ENCODE data around the gene PLXNA1.

The PLXNA1 gene

DNA sequence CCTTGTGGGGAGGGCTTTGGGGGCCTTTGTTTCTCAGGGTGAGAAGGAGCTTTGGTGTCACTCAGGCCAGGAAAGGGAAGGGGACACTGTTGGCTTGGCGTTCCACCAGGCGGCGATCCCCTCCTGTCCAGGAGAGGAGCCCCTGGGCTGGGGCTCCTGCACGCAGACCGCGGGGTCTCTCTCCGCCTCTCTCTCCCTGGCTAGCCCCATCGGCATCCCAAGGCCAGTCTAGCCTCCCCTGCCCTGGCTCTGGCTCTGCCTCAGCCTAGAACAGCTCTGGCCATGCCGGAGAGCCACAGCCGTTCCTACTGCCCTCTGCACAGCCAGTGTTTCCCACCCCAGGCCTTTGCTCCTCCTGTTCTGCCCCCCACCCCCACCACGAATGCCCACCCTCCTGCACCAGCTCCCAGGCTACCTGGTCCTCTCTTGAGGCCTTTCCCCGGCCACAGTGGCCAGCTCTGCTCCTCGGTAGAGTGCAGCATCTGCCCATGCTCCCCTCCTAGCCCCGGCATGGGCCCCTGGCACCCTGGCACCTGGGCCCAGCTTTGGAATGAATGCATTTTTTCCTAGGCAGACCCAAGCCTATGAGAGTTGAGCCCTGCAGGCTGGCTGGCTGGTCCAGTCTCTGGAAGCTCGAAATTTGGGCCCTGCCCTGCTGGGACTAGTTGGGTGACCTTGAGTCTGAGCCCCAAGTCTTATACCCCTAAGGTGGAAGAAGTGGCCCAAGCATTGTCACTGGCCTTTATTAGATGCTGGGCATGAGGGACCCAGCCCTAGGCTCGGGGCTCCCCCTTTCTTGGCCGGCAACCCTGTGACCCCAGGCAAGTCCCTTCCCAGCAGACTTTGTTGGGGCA, 2.4 kb downstream of the PLXNA1 start:
- DNase-seq, result no peak
- Mint-ChIP-seq H3K4me1 (ENCODE audit: low read depth) (peaks cover 14% of the 10 kb centered on the region), H3K27ac (no peak overlapping the region), H3K27me3 (peaks cover under 1% of the 10 kb centered on the region), H3K4me3 (no peak overlapping the region), H3K9me3 (no peaks in the 10 kb centered on the region), H3K36me3 (ENCODE audit: low read depth) (peaks cover 13% of the 10 kb centered on the region)

DNA sequence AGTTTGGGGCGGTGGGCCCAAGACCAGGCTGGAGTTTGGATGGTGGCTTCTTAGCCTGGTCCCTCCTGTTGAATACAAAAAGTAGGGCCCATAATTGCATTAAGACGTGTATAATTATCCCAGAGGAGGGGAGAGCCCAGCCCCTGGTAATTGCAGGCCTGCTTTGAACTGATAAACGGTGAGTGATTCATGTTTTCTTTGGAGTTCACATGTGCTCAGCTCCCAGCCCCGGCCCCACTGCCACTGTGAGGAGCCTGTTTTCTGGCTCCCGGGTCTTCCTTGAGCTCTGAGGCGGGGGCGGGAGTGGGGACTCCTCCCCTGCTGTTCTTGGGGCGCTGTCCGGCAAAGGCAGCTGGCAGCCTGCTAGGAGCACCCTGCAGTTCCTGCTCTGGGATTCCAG, 3.1 kb downstream of the PLXNA1 start:
- Mint-ChIP-seq H3K4me1 (ENCODE audit: low read depth) (peaks cover 14% of the 10 kb centered on the region), H3K9me3 (no peaks in the 10 kb centered on the region), H3K4me3 (no peak overlapping the region), H3K27me3 (no peaks in the 10 kb centered on the region), H3K27ac (no peak overlapping the region), H3K36me3 (ENCODE audit: low read depth) (peaks cover 18% of the 10 kb centered on the region)
- DNase-seq, result no peak

DNA sequence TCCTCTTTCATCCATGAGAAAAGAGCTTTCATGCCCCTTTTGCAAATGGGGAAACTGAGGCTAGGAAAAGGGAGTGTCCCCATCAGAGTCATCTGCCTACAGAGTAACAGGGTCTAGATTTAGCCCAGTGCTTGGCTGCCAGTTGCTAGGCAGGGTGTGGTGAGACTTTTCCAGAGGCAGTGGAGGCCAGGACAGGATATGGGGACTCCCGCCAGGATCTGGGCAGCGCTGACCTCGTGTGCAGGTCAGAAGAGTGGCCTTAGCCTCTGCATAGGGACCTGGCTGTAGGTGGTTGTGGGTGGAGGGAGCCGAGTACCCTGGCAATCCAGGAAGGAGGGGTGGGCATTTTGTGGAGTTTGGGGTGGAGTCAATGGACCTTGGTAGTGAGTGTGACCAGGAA, 4.2 kb downstream of the PLXNA1 start:
- Mint-ChIP-seq H3K27me3 (no peaks in the 10 kb centered on the region), H3K4me3 (no peak overlapping the region), H3K4me1 (ENCODE audit: low read depth) (peaks cover 5% of the 10 kb centered on the region), H3K27ac (peak overlapping the region; percentile 22), H3K9me3 (no peaks in the 10 kb centered on the region), H3K36me3 (ENCODE audit: low read depth) (peaks cover 22% of the 10 kb centered on the region)
- no peak for DNase-seq

DNA sequence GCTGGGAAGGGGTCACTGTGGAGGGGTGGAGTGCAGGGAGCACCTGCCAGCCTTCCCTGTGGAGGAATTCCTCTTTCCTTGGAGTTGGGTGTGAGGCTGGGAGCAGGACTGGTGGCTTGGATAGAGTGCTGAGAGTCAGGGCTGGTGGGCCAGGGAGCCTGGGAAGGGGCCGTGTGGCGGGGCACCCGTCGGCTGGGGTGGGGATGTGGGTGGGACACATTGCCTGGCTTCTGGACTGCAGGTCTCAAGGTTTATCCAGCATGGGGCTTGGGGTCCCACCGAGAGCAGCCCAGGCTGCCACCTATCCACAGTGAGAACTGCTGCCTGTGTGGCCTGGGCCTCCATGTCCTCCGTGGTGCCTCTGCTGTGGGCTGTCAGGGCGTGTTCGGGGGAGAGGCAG, 4.7 kb downstream of the PLXNA1 start:
- peaks cover 22% of the 10 kb centered on the region for H3K36me3 Mint-ChIP-seq (ENCODE audit: low read depth)
- DNase-seq, result no peak
- H3K27ac Mint-ChIP-seq, result peak overlapping the region; percentile 22
- peaks cover 2% of the 10 kb centered on the region for H3K4me1 Mint-ChIP-seq (ENCODE audit: low read depth)
- H3K27me3 Mint-ChIP-seq, result no peaks in the 10 kb centered on the region
- H3K9me3 Mint-ChIP-seq, result no peaks in the 10 kb centered on the region
- no peak overlapping the region for H3K4me3 Mint-ChIP-seq

DNA sequence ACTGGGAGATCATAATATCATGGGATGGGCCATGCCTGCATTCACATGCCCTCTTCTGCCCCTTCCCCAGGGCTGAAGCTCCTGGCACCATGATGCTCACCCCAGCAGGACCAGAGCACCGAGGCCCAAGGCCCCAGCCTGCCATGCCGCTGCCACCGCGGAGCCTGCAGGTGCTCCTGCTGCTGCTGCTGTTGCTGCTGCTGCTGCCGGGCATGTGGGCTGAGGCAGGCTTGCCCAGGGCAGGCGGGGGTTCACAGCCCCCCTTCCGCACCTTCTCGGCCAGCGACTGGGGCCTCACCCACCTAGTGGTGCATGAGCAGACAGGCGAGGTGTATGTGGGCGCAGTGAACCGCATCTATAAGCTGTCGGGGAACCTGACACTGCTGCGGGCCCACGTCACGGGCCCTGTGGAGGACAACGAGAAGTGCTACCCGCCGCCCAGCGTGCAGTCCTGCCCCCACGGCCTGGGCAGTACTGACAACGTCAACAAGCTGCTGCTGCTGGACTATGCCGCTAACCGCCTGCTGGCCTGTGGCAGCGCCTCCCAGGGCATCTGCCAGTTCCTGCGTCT, 5.6 kb downstream of the PLXNA1 start:
- Mint-ChIP-seq H3K9me3 (no peaks in the 10 kb centered on the region), H3K27me3 (no peaks in the 10 kb centered on the region), H3K4me1 (ENCODE audit: low read depth) (peaks cover 2% of the 10 kb centered on the region), H3K4me3 (no peak overlapping the region), H3K36me3 (ENCODE audit: low read depth) (peaks cover 22% of the 10 kb centered on the region), H3K27ac (no peak overlapping the region)
- no peak for DNase-seq

DNA sequence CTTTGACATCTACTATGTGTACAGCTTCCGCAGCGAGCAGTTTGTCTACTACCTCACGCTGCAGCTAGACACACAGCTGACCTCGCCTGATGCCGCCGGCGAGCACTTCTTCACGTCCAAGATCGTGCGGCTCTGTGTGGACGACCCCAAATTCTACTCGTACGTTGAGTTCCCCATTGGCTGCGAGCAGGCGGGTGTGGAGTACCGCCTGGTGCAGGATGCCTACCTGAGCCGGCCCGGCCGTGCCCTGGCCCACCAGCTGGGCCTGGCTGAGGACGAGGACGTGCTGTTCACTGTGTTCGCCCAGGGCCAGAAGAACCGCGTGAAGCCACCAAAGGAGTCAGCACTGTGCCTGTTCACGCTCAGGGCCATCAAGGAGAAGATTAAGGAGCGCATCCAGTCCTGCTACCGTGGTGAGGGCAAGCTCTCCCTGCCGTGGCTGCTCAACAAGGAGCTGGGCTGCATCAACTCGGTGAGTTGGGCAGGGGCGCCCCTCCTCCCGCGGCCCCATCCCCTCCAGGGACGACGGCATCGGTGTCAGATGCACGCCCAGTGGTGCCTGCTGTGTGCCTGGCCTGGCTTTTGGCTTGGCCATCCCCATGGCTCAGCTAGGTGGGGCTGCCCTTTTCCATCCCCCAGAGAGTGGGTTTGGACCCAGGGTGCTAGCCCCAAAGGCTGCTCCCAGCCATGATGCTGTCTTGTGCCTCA, 6.6 kb downstream of the PLXNA1 start:
- Mint-ChIP-seq H3K9me3 (no peaks in the 10 kb centered on the region), H3K27ac (no peak overlapping the region), H3K36me3 (ENCODE audit: low read depth) (peaks cover 28% of the 10 kb centered on the region), H3K27me3 (no peaks in the 10 kb centered on the region), H3K4me3 (no peak overlapping the region), H3K4me1 (ENCODE audit: low read depth) (no peaks in the 10 kb centered on the region)
- no peak for DNase-seq

DNA sequence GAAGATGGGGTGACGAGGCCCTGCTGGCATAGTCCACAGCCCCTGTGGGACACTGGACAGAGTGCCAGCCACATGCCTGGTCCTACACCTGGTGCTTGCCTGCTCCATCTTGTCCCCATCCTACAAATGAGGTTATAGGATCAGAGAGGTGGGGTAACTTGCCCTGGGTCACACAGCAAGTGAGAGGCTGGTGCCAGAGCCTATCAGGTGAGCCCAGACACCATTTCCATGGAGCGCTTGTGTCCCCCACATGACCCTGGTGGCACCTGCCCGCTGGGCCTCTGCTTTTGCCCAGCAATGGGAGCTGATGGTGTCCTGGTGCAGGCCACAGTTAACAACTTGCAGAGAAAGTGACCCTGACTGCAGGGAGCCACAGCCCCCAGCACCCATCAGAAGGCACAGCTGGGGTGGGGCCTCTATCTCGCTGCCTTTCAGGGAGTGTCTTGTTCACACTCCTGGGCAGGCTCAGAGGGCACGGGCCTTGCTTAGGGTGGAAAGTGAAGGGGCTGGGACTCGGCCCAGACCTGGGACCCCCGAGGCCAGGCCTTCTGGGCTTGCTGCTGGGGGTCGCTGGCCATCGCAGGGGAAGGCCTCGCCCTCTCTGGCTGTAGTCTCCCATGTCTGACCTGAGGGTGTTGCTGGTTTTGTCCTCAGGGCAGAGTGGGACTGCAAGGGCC, 7.2 kb downstream of the PLXNA1 start:
- Mint-ChIP-seq H3K36me3 (ENCODE audit: low read depth) (peaks cover 28% of the 10 kb centered on the region), H3K4me3 (no peak overlapping the region), H3K4me1 (ENCODE audit: low read depth) (no peaks in the 10 kb centered on the region), H3K27ac (no peak overlapping the region), H3K9me3 (no peaks in the 10 kb centered on the region), H3K27me3 (no peaks in the 10 kb centered on the region)
- no peak for DNase-seq

DNA sequence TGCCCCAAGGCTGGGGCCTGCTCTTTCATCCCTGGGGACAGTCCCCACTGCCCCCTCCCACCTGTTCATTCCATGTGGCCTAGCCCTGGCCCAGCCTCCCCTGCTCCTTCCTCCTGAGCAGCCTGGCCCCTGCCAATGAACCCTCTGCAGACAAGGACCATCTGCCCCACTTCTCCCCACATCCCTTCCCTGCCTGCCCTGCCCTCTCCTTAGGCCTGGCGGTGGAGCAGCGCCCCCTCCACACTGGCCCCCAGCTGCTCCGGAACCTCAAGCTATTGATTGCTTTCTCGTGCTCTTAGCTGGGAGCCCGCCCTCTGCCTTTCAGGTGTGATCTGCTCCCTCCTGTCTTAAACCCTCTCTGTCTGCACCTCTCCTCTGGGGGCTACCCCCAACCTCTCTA, 8.0 kb downstream of the PLXNA1 start:
- Mint-ChIP-seq H3K36me3 (ENCODE audit: low read depth) (peaks cover 28% of the 10 kb centered on the region), H3K27ac (no peak overlapping the region), H3K4me3 (no peak overlapping the region), H3K4me1 (ENCODE audit: low read depth) (no peaks in the 10 kb centered on the region), H3K9me3 (no peaks in the 10 kb centered on the region), H3K27me3 (no peaks in the 10 kb centered on the region)
- no peak for DNase-seq

DNA sequence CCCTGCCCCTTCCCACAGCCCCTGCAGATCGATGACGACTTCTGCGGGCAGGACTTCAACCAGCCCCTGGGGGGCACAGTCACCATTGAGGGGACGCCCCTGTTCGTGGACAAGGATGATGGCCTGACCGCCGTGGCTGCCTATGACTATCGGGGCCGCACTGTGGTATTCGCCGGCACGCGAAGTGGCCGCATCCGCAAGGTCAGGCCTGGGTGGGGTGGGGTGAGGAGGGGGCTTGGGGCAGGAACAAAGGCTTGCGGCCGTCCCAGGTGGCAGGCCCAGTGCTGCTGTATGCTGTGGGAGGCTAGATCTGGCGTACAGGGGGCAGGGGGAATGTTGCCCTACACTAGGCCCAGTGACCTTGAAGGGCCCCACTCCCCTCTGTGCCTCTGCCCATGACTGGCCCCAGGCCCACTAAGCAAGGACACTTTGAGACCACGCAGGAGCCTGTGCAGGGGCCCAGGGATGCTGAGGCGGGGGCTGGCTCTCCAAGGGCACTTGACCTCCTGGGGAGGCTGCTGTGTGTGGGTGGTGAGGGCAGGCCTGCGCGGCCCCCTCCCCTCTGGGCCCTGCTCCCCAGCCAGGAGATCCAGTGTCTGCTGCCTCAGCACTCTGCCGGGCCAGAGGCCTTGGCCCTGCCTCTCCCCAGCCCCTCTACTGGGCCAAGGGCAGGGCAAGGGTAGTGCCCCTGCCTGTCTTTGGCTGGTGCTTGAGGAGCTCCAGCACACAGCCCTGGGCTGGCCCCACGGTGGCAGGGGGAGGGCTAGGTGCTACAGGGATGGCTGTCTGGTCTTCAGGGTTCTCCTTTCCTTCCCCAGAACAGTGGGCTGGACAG, 8.7 kb downstream of the PLXNA1 start:
- H3K27ac Mint-ChIP-seq, result no peak overlapping the region
- H3K4me1 Mint-ChIP-seq (ENCODE audit: low read depth), result no peaks in the 10 kb centered on the region
- H3K36me3 Mint-ChIP-seq (ENCODE audit: low read depth), result peaks cover 28% of the 10 kb centered on the region
- H3K4me3 Mint-ChIP-seq, result no peak overlapping the region
- no peaks in the 10 kb centered on the region for H3K9me3 Mint-ChIP-seq
- no peak for DNase-seq
- H3K27me3 Mint-ChIP-seq, result no peaks in the 10 kb centered on the region

DNA sequence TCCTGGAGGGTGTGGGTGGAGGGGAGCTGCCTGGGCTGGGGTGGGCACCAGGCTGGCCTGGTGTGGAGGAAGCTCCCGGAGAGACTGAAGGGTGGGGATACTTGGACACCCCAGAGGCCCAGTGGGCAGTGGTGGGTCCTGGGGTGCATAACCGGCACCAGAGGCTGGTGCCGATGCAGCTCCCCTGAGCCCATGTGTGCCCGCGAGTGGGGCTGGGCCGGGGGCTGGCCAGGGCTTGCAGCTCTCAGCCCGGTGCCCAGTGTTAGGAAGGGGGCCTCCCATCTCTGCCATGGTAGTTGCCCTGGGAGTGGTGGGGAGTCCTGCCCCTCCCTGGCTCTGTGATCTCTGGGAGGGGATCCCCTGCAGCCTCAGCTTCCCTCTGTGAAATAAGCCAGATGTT, 9.3 kb downstream of the PLXNA1 start:
- no peaks in the 10 kb centered on the region for H3K9me3 Mint-ChIP-seq
- no peak overlapping the region for H3K27ac Mint-ChIP-seq
- H3K27me3 Mint-ChIP-seq, result no peaks in the 10 kb centered on the region
- no peaks in the 10 kb centered on the region for H3K4me1 Mint-ChIP-seq (ENCODE audit: low read depth)
- DNase-seq, result no peak
- no peak overlapping the region for H3K4me3 Mint-ChIP-seq
- peaks cover 28% of the 10 kb centered on the region for H3K36me3 Mint-ChIP-seq (ENCODE audit: low read depth)

DNA sequence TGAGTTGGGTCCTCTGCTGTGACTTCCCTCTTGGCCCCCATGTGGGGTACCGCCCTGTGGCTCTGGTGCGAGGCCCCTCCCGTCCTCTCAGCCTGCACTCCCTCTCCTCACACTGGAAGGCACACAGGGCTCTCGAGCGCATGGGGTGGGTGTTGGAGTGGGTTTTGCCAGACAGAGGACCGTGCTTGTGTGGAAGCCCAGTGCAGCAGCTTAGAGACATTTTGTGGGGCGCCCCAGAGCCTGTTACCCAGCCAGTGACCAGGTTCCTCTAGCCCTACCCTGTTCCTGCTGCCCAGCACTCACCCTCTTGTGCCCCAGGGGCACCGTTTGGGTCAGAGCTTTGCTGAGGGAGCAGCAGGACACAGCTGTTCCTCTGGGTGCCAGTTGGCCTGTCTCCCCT, 9.9 kb downstream of the PLXNA1 start:
- no peak for DNase-seq
- H3K9me3 Mint-ChIP-seq, result no peaks in the 10 kb centered on the region
- no peak overlapping the region for H3K27ac Mint-ChIP-seq
- H3K27me3 Mint-ChIP-seq, result no peaks in the 10 kb centered on the region
- no peaks in the 10 kb centered on the region for H3K4me1 Mint-ChIP-seq (ENCODE audit: low read depth)
- H3K36me3 Mint-ChIP-seq (ENCODE audit: low read depth), result peaks cover 28% of the 10 kb centered on the region
- no peak overlapping the region for H3K4me3 Mint-ChIP-seq

DNA sequence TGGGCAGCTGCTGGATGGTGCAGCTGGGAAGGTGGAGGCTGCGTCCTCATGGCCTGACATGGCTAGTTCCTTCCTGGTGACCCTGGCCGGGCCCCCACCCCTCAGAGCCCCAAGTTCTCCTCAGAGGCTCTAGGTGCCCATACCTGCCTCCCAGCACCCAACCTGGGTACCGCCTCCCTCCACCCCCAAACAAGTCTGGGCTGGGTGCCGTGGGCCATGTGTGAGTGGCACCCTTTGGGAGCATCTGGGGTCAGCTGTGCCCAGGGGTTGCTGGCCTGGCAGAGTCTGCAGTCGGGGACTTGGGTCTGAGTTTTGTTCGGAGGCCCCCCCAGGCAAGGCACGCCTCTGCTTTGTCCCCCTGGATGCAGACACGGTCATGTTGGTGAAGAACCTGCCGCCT, 10.5 kb downstream of the PLXNA1 start:
- Mint-ChIP-seq H3K9me3 (no peaks in the 10 kb centered on the region), H3K27me3 (no peaks in the 10 kb centered on the region), H3K4me1 (ENCODE audit: low read depth) (no peaks in the 10 kb centered on the region), H3K36me3 (ENCODE audit: low read depth) (peaks cover 30% of the 10 kb centered on the region), H3K27ac (no peak overlapping the region), H3K4me3 (no peak overlapping the region)
- DNase-seq, result no peak

DNA sequence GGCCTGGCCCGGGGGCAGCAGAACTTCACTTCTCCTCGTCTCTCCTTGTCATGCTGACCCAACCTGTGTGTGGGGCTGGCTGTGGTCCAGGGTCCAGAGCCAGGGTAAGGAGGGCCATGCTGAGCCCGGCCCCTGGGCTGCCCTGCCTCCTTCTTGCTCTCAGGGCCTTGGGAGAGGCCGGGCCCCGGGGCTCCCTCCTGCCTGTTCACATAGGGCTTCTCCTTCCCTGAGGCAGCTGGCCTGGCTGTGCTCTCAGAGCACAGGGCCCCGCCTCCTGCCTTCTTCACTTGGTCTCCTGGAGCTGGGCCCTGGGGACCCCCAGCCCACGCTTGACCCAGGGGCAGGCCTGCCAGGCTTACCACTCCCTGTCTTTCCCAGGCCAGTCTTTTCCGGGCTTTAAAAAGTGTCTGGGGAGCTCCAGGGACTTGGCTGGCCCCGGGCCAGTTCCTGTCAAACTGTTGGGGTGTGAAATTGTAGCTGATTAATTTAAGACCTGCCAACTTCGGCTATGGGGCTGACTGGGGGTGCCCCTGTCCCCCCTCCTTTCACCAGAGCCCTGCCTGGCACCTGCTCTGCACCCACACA, 11.8 kb downstream of the PLXNA1 start:
- H3K4me3 Mint-ChIP-seq, result no peak overlapping the region
- H3K27me3 Mint-ChIP-seq, result no peaks in the 10 kb centered on the region
- H3K4me1 Mint-ChIP-seq (ENCODE audit: low read depth), result no peaks in the 10 kb centered on the region
- DNase-seq, result no peak
- no peaks in the 10 kb centered on the region for H3K9me3 Mint-ChIP-seq
- no peak overlapping the region for H3K27ac Mint-ChIP-seq
- peaks cover 19% of the 10 kb centered on the region for H3K36me3 Mint-ChIP-seq (ENCODE audit: low read depth)

All from activated T-cell treated with anti-CD3 and anti-CD28 coated beads, Interleukin-2, amount 50 U/mL, for 24 hours (primary cell).